ENCODE data around the gene NOL8.

The NOL8 gene

GRCh38 chr9:92325269-92325990 lies at the start of gene NOL8, which contains the start of gene CENPP:
TSS of gene NOL8 (minus strand) at chr9:92325350. CDS start at chr9:92324161, 1,189 bp downstream.
TSS of gene CENPP (plus strand) at chr9:92325953.
- peak; percentile 71 to 74 for DNase-seq (ENCODE audit: low read depth in 2 of 2)

GRCh38 chr9:92373167-92373566 lies 48.0 kb upstream of the NOL8 start:
- no peak for DNase-seq (ENCODE audit: low read depth in 2 of 2)

DNA sequence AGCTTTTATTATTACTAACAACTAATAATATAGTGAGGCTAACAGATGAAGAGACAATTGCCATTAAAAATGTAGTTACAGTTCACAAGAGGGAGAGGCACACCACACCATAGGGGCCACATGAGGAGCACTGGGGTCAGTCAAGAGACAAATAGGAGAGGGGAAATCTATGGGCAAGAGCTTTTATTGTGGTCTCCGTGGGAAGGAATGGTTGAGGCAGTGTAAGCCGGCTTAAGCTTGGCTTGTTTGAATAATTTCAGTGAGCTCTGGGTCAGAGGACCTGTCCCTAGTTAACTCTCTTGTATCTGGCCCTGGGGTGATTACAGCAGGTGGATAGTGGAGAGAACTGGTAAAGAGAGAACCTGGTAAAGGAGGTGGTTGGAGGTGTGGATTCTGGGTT lies 43.9 kb upstream of the NOL8 start:
- no peak for DNase-seq (ENCODE audit: low read depth in 2 of 2)

- DNase-seq (ENCODE audit: low read depth in 2 of 2): no peak
Observed at GRCh38 chr9:92360083-92360482, 34.9 kb upstream of the NOL8 start.

DNA sequence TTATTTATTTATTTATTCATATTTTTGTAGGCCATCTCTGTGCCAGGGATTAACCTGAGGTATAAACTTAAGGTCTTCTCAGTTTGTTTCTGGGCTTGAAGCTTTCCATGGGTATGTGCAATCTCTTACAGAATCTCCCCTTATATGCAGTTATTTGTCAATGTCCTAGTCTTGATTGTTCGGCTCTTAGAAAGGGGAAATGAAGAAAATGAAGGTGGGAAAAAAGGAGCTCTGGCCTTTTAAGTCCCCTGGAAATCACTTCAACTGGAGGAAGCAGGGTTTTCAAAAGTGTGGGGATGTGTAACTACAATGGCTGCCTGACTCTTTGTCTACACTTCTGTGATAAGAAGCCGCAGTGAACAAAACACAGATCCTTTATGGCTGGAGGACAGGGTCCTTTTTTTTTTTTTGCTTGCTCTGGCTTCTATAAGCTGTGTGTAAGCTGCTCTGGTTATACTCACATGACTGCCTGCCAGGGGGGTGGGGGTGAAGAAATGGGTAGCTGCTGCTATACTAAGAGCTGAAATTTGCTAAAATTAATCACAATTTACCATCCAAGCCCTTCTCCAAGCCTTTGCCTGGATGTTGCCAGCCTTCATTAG lies 34.3 kb upstream of the NOL8 start:
- DNase-seq (ENCODE audit: low read depth in 2 of 2): no peak

DNA sequence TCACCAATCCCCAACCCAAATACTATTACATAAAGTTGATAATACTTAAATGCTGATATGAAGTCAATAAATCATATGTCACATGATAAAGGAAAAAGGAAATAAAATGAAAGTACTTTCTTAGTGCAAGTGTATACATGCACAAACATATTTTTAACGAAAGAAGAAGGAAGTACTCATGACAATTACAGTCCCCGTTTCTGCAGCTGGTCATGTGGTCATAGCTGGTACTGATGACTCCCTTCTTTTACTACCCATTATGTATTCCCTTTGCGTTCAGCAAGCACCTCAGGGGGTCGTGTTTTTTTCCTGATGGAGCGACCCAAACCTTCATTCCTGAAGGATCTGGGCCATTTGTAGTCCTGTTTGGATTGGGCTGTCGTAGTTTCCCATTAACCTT lies 27.9 kb upstream of the NOL8 start:
- no peak for DNase-seq (ENCODE audit: low read depth in 2 of 2)

DNA sequence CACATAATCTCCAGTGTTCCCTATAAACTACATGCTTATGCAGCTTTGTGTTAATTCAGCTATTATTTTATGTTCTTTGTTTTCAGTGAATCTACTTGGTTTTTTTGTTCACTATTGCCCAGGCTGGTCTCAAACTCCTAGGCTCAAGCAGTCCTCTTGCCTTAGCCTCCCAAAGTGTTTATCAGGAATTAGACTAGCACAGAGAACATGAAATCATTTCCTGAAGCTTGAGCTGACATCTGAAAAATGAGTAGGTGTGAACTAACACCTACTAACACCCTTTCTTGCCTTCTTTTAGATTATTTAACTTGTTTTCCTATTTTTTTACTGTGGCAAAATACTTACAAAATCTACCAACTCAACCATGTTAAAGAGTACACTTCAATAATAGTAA lies 25.6 kb upstream of the NOL8 start:
- DNase-seq (ENCODE audit: low read depth in 2 of 2): no peak

GRCh38 chr9:92349771-92350739 lies 24.9 kb upstream of the NOL8 start:
- DNase-seq (ENCODE audit: low read depth in 2 of 2): peak; percentile 65 to 68

GRCh38 chr9:92345582-92345981 lies 20.4 kb upstream of the NOL8 start:
- DNase-seq (ENCODE audit: low read depth in 2 of 2): no peak

- no peak for DNase-seq (ENCODE audit: low read depth in 2 of 2)
Observed at GRCh38 chr9:92342825-92343488, 17.8 kb upstream of the NOL8 start.

GRCh38 chr9:92341578-92341977 lies 16.4 kb upstream of the NOL8 start:
- DNase-seq (ENCODE audit: low read depth in 2 of 2): no peak

GRCh38 chr9:92333282-92333634 lies 8.1 kb upstream of the NOL8 start:
- no peak for DNase-seq (ENCODE audit: low read depth in 2 of 2)

DNA sequence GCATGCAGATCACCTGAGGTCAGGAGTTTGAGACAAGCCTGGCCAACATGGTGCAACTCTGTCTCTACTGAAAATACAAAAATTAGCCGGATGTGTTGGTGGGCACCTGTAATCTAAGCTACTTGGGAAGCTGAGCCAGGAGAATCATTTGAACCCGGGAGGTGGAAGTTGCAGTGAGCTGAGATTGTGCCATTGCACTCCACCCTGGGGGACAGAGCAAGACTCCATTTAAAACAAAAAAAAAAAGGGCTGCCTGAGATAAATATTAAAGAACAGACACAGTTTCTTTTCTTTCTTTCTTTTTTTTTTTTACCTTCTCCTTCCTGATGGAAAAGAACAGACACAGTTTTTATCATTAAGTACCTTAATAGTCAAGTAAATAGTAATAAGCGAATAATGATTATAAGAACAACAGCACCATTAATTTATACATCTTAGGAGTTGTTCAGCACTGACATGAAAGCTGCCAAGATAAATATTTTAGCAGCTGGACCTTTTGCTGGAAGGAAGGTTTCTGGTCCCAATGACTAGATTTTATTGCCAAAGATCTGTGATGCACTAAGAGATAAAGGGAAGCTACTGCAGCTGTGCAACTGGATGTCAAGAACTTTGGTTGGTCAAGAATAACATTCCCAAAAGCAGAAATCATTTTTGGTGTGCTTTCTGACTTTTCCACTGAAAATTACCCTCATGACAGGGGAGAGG lies 7.6 kb upstream of the NOL8 start:
- DNase-seq (ENCODE audit: low read depth in 2 of 2): no peak

GRCh38 chr9:92328225-92328624 lies 3.1 kb upstream of the NOL8 start:
- peak; percentile 24 to 26 for DNase-seq (ENCODE audit: low read depth in 2 of 2)

GRCh38 chr9:92327283-92327850 lies 2.2 kb upstream of the NOL8 start:
- DNase-seq (ENCODE audit: low read depth in 2 of 2): no peak

DNA sequence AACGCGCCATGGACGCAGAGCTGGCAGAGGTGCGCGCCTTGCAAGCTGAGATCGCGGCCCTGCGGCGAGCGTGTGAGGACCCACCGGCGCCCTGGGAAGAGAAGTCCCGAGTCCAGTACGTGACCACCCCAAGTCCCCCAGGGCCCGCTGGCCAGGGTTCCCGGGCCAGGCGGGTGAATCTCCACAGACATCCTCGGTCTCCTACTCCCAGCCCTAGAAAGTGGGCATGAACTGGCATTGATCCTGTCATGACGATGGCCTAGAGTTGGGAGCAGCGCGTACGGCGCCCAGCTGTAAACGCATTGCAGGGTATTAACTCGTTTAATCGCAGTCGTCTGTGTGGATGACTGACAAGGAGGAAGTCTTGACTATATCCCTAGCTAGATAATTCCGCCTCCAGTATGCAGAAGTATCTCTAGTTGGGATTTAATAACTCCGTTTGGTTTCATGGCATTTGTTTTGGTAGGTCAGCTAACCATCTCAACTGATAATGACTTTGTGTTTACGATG lies 896 bp upstream of the NOL8 start:
- no peak for DNase-seq (ENCODE audit: low read depth in 2 of 2)

DNA sequence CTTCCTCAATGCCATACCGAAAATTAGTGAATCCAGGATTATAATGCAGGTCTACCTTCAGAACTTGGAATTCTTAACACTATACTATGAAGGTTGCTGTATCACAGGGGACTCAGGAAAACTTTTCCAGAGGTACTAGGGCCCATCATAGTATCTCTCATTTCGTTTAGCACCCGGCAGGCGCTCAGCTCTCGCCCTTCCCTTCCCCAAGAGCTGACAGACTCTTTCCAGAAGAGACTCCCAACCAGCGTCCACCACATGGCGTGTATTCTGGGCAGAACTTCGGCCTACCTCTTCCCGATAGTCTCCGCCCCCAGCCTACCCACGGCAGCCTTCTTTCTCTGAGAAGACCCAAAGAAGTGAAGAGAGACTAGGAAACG lies 271 bp downstream of the NOL8 start:
- DNase-seq (ENCODE audit: low read depth in 2 of 2): no peak

DNA sequence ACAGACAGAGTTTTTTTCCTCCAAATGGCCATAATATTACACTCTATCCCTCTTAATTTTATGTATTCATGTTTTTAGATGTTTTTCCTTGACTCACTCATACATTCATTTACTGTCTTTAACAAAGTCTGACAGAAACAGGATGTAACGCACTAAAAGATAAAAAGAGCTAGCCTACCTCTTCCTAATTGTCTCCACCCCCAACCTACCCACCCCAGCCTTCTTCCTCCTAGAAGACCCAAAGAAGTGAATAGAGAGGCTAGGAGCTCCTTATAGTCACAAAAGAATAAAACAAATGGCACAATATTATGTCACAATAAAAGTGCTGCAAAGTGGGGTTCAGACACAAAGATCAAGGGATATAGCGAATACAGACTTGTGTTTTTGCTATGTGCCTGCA lies 719 bp downstream of the NOL8 start:
- no peak for DNase-seq (ENCODE audit: low read depth in 2 of 2)

- no peak for DNase-seq (ENCODE audit: low read depth in 2 of 2)
Observed at GRCh38 chr9:92315456-92315855, 9.7 kb downstream of the NOL8 start.

DNA sequence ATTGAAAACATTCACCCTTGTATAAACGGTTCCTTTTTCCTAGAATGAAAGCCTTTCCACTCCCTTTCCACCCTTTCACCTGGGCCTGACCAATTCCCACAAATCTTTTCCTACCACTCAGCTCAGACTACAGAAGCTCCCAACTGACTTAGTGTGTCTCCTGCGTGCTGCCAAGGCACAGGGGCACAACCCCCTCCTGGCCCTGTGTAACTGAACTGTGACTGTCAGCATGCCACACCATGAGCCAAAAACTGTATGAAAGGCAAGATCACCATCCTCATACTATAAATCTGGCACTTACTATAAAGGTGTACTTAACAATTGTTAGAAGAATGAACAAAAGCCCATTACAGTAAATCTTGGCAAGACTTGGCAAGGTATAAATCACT lies 11.5 kb downstream of the NOL8 start:
- no peak for DNase-seq (ENCODE audit: low read depth in 2 of 2)
